Trophoblast cell (in vitro differentiated cells and primary cell): ENCODE data around the gene MON2.

Experiments
- DNase-seq, 2 donors: peaks; one replicate each; pipeline ENCODE4 v3.0.0-alpha.2; 2016
- H2AFZ ChIP-seq: 2 replicates; pipeline ENCODE4 v1.6.1; 2013; ENCODE audit warnings: low read length, moderate library complexity, mild to moderate bottlenecking; ENCODE audit not compliant: insufficient read depth, poor library complexity
- H2AK5ac ChIP-seq: 2 replicates; pipeline ENCODE4 v1.6.1; 2013; ENCODE audit warnings: mild to moderate bottlenecking, low read length
- H2BK120ac ChIP-seq: 2 replicates; pipeline ENCODE4 v1.6.1; 2013; ENCODE audit warnings: low read length, mild to moderate bottlenecking, moderate library complexity; ENCODE audit not compliant: insufficient read depth, poor library complexity
- H2BK12ac ChIP-seq: 2 replicates; pipeline ENCODE4 v1.6.1; 2013; ENCODE audit warnings: mild to moderate bottlenecking, low read length, moderate library complexity
- H2BK5ac ChIP-seq: 2 replicates; pipeline ENCODE4 v1.6.1; 2013; ENCODE audit warnings: low read length, low read depth, moderate library complexity, mild to moderate bottlenecking; ENCODE audit not compliant: poor library complexity
- H3K14ac ChIP-seq: 2 replicates; pipeline ENCODE4 v1.6.1; 2013; ENCODE audit warnings: mild to moderate bottlenecking, low read length
- H3K18ac ChIP-seq: 2 replicates; pipeline ENCODE4 v1.6.1; 2013; ENCODE audit warnings: mild to moderate bottlenecking, low read length
- H3K23ac ChIP-seq: 2 replicates; pipeline ENCODE4 v1.6.1; 2013; ENCODE audit warnings: low read length
- H3K27ac ChIP-seq: 2 replicates; pipeline ENCODE4 v1.5.1; 2013; ENCODE audit warnings: low read depth, mild to moderate bottlenecking, inconsistent platforms, low read length, moderate library complexity
- H3K27me3 ChIP-seq: 2 replicates; pipeline ENCODE4 v1.6.1; 2013; ENCODE audit warnings: inconsistent platforms, mild to moderate bottlenecking, low read length, moderate library complexity; ENCODE audit not compliant: insufficient read depth
- H3K36me3 ChIP-seq, 2 experiments: 1 replicate in 1 of 2; 2 replicates in 1 of 2; pipeline ENCODE4 v1.6.1; 2013; ENCODE audit warnings: low read length in 2 of 2, mild to moderate bottlenecking in 2 of 2, moderate library complexity in 1 of 2; ENCODE audit not compliant: insufficient read depth in 2 of 2, control insufficient read depth in 1 of 2
- H3K4ac ChIP-seq: 2 replicates; pipeline ENCODE4 v1.6.1; 2013; ENCODE audit warnings: low read depth, mild to moderate bottlenecking, low read length, moderate library complexity
- H3K4me1 ChIP-seq, 2 experiments: 1 replicate in 1 of 2; 2 replicates in 1 of 2; pipeline ENCODE4 v1.6.1; 2013; ENCODE audit warnings: low read length in 2 of 2, mild to moderate bottlenecking in 2 of 2, moderate library complexity in 1 of 2; ENCODE audit not compliant: insufficient read depth in 2 of 2, control insufficient read depth in 1 of 2
- H3K4me2 ChIP-seq: 2 replicates; pipeline ENCODE4 v1.6.1; 2013; ENCODE audit warnings: inconsistent platforms, mild to moderate bottlenecking, low read length, moderate library complexity
- H3K4me3 ChIP-seq: 2 replicates; pipeline ENCODE4 v1.5.1; 2013; ENCODE audit warnings: mild to moderate bottlenecking, low read depth, low read length, inconsistent platforms
- H3K79me1 ChIP-seq: one replicate; pipeline ENCODE4 v1.6.1; 2013; ENCODE audit warnings: low read length
- H3K79me2 ChIP-seq: 2 replicates; pipeline ENCODE4 v1.6.1; 2013; ENCODE audit warnings: low read length, mild to moderate bottlenecking; ENCODE audit not compliant: control insufficient read depth, insufficient read depth, poor library complexity
- H3K9ac ChIP-seq: 2 replicates; pipeline ENCODE4 v1.6.1; 2013; ENCODE audit warnings: mild to moderate bottlenecking, low read length
- H3K9me3 ChIP-seq: 2 replicates; pipeline ENCODE4 v1.6.1; 2013; ENCODE audit warnings: low read depth, mild to moderate bottlenecking, control low read depth, inconsistent platforms, low read length; ENCODE audit not compliant: insufficient read depth
- H4K12ac ChIP-seq: 2 replicates; pipeline ENCODE4 v1.6.1; 2013; ENCODE audit warnings: low read depth, mild to moderate bottlenecking, low read length, moderate library complexity
- H4K8ac ChIP-seq: 2 replicates; pipeline ENCODE4 v1.6.1; 2013; ENCODE audit warnings: low read depth, mild to moderate bottlenecking, low read length, moderate library complexity
- H4K91ac ChIP-seq: one replicate; pipeline ENCODE4 v1.6.1; 2013; ENCODE audit warnings: low read depth, mild to moderate bottlenecking, low read length, moderate library complexity
- WGBS: extraction: QIAGEN DNeasy Blood & Tissue Kit; methylation state at CpG from one replicate; pipeline ENCODE4 v1.1.7; 2013; ENCODE audit warnings: missing lambda C conversion rate; ENCODE audit not compliant: insufficient read length, insufficient coverage; ENCODE audit errors: extremely low coverage; 5-methylcytosine and 5-hydroxymethylcytosine counted together

Gene MON2

DNA sequence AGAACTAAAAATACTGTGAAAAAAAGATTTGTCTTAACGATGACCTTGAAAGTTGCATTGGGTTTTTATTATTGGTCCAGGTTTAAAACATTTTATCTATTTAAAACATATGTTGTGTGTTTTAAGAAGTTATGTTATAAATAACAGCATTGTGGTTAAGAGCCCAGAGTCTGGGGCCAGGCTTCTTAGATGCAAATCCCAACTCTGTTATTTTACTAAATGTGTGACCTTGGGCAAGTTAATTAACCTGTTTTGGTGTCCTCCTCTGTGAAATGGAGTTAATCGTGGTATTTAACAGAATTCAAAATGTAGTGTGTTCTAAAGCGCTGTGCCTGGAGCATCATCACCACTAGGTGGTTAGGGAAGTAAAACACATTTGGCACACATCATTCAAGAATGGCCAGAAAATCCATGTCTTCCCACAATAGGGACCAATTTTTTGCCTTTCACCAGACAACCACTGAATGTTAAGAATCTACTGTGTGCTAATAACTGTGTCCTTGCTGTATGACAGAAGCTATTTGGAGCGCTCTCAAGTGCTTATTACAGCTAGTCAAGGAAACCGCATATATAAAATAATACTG lies 133.3 kb downstream of the MON2 start:
- no peak overlapping the region for H3K4me2 ChIP-seq
- no peak overlapping the region for H2BK12ac ChIP-seq
- no peaks in the 10 kb centered on the region for H3K36me3 ChIP-seq
- no peak overlapping the region for H2BK120ac ChIP-seq
- H3K18ac ChIP-seq = no peak overlapping the region
- H4K8ac ChIP-seq = no peak overlapping the region
- H3K4ac ChIP-seq = no peak overlapping the region
- DNase-seq = peak in 1 of 2 donors; percentile 9
- no peak overlapping the region for H2BK5ac ChIP-seq
- no peak overlapping the region for H3K4me3 ChIP-seq
- H3K27ac ChIP-seq = no peak overlapping the region
- no CpG with 5 or more reads among the region's 5 CpGs for WGBS
- H2AFZ ChIP-seq = no peak overlapping the region
- H3K79me2 ChIP-seq = peaks cover 16% of the 10 kb centered on the region
- H3K9ac ChIP-seq = no peak overlapping the region
- no peak overlapping the region for H3K23ac ChIP-seq
- H3K14ac ChIP-seq = no peak overlapping the region
- no peaks in the 10 kb centered on the region for H3K27me3 ChIP-seq
- no peak overlapping the region for H4K12ac ChIP-seq
- H3K4me1 ChIP-seq = no peaks in the 10 kb centered on the region
- H3K79me1 ChIP-seq = peaks cover 17% of the 10 kb centered on the region
- H4K91ac ChIP-seq = no peak overlapping the region
- no peak overlapping the region for H2AK5ac ChIP-seq
- H3K9me3 ChIP-seq = no peaks in the 10 kb centered on the region

DNA sequence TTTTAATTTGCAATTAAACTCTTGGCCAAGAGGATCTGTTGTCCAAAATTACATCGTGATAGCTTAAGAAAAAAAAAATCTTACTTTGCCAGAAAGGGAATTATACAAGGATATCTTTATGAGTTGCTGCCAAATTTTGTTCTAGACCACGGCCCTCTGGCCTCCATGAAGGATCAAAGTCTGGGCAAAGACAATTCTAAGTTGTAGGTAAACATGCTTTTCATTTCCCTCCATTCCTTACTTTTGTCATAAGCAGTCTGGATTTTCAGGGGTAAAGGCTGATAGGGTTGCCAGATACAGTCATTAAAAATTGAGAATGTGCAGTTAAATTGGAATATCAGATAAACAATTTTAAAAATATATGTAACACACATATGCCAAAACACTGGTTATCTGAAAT lies 135.1 kb downstream of the MON2 start:
- H3K9ac ChIP-seq = no peak overlapping the region
- no peak overlapping the region for H3K4ac ChIP-seq
- H4K12ac ChIP-seq = no peak overlapping the region
- peak overlapping the region; percentile 19 for H4K8ac ChIP-seq
- H2AFZ ChIP-seq = no peak overlapping the region
- peaks cover 17% of the 10 kb centered on the region for H3K79me1 ChIP-seq
- H2BK120ac ChIP-seq = no peak overlapping the region
- WGBS = no CpG with 5 or more reads among the region's 2 CpGs
- H2AK5ac ChIP-seq = no peak overlapping the region
- no peak for DNase-seq
- H2BK12ac ChIP-seq = no peak overlapping the region
- H3K27ac ChIP-seq = no peak overlapping the region
- no peak overlapping the region for H4K91ac ChIP-seq
- no peak overlapping the region for H3K4me3 ChIP-seq
- H3K36me3 ChIP-seq = no peaks in the 10 kb centered on the region
- H3K79me2 ChIP-seq = peaks cover 16% of the 10 kb centered on the region
- H3K4me1 ChIP-seq = no peaks in the 10 kb centered on the region
- H3K23ac ChIP-seq = no peak overlapping the region
- H3K27me3 ChIP-seq = no peaks in the 10 kb centered on the region
- no peak overlapping the region for H2BK5ac ChIP-seq
- H3K4me2 ChIP-seq = no peak overlapping the region
- H3K14ac ChIP-seq = no peak overlapping the region
- no peaks in the 10 kb centered on the region for H3K9me3 ChIP-seq
- H3K18ac ChIP-seq = no peak overlapping the region

DNA sequence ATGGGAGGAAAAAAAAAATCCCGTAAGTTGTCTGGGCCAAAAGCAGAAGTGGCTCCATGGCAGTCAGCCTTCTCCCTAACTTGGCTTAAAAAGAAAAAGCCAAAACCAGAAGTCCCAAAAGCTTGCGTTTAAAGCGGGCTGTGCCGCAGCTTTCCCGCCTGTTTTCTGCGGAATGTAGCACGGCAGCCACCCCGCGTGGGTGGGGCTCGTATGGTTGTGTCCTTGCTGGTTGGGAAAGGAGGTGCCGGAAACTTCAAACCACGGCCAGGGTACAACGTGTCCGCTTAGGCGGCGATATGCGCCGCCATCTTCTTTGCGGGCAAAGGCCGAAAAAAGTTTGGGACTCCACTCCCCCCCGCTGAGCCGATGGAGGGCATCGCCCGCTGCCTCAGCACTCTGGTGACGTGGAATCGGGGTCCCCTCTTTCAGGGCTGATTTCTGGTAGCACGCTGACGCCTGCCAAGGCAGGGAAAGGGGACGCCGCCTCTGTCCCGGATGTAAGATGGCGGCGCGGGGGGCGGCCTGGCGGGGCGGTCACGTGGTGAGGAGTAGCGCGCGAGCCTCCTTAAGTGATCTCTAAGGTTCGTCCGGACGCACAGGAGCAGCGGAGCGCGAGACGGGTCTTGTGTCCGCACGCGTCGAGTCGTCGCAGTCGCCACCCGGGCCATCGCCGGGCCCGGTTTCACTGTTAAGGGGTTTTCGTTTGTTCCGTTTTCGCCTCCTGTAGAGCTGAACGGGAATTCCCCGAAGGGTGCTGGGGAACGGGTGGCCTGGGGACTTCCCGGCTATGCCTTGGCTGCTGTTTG lies 135.8 kb downstream of the MON2 start:
- H3K18ac ChIP-seq = peak overlapping the region; percentile 94
- H3K9me3 ChIP-seq = no peaks in the 10 kb centered on the region
- H3K9ac ChIP-seq = peak overlapping the region; percentile 99
- no CpG with 5 or more reads among the region's 66 CpGs for WGBS
- no peaks in the 10 kb centered on the region for H3K27me3 ChIP-seq
- peak overlapping the region; percentile 95 for H2AFZ ChIP-seq
- peak overlapping the region; percentile 99 for H4K8ac ChIP-seq
- peak overlapping the region; percentile 89 for H2BK120ac ChIP-seq
- H4K91ac ChIP-seq = peak overlapping the region; percentile 95
- H3K4me2 ChIP-seq = peak overlapping the region; percentile 80
- H3K79me2 ChIP-seq = peaks cover 16% of the 10 kb centered on the region
- H4K12ac ChIP-seq = peak overlapping the region; percentile 92
- H3K23ac ChIP-seq = no peak overlapping the region
- H3K79me1 ChIP-seq = peaks cover 17% of the 10 kb centered on the region
- no peaks in the 10 kb centered on the region for H3K4me1 ChIP-seq
- H3K27ac ChIP-seq = peak overlapping the region; percentile 100
- peak overlapping the region; percentile 97 for H2BK5ac ChIP-seq
- peak overlapping the region; percentile 98 for H3K4ac ChIP-seq
- H2AK5ac ChIP-seq = peak overlapping the region; percentile 74
- peak overlapping the region; percentile 10 for H2BK12ac ChIP-seq
- H3K14ac ChIP-seq = peak overlapping the region; percentile 84
- peak; percentile 94 to 97 for DNase-seq
- H3K36me3 ChIP-seq = no peaks in the 10 kb centered on the region
- H3K4me3 ChIP-seq = peak overlapping the region; percentile 88

GRCh38 chr12:62603061-62603810 lies 136.6 kb downstream of the MON2 start:
- H3K27ac ChIP-seq = peak overlapping the region; percentile 100
- no peaks in the 10 kb centered on the region for H3K4me1 ChIP-seq
- peak; percentile 89 to 90 for DNase-seq
- peak overlapping the region; percentile 97 for H2BK5ac ChIP-seq
- H4K8ac ChIP-seq = peak overlapping the region; percentile 99
- peak overlapping the region; percentile 88 for H3K4me3 ChIP-seq
- peaks cover 16% of the 10 kb centered on the region for H3K79me2 ChIP-seq
- peak overlapping the region; percentile 89 for H2BK120ac ChIP-seq
- no peaks in the 10 kb centered on the region for H3K36me3 ChIP-seq
- H3K9ac ChIP-seq = peak overlapping the region; percentile 99
- no peaks in the 10 kb centered on the region for H3K27me3 ChIP-seq
- H2BK12ac ChIP-seq = peak overlapping the region; percentile 10
- H3K18ac ChIP-seq = peak overlapping the region; percentile 94
- H3K4me2 ChIP-seq = peak overlapping the region; percentile 80
- no CpG with 5 or more reads among the region's 94 CpGs for WGBS
- peak overlapping the region; percentile 98 for H3K4ac ChIP-seq
- peak overlapping the region; percentile 92 for H4K12ac ChIP-seq
- peaks cover 17% of the 10 kb centered on the region for H3K79me1 ChIP-seq
- peak overlapping the region; percentile 74 for H2AK5ac ChIP-seq
- no peaks in the 10 kb centered on the region for H3K9me3 ChIP-seq
- H3K14ac ChIP-seq = peak overlapping the region; percentile 84
- H2AFZ ChIP-seq = peak overlapping the region; percentile 95
- H4K91ac ChIP-seq = peak overlapping the region; percentile 95
- peak overlapping the region; percentile 1 for H3K23ac ChIP-seq
